ENCODE data around the gene ELOB.
"Not testable (repeated sequence)": the region's sequence is repeated elsewhere in the genome, so short reads cannot be mapped to it uniquely, and the experiment has no call there.

Gene ELOB

DNA sequence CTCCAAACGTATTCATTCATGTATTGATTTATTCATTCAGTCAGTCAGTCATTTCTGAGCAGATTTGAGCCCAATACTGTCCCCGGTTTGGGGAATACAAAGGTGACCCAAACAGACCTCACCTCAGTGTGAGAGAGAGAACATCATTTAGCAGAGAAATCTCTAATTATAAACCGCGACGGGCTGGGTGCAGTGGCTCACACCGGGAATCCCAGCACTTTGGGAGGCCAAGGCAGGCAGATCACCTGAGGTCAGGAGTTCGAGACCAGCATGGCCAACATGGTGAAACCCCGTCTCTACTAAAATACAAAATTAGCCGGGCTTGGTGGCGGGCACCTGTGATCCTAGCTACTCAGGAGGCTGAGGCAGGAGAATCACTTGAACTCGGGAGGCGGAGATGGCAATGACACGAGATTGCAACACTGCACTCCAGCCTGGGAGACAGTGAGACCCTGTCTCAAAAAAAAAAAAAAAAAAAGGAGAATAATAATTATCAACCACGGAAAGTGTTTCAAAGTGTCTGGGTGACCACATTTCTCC, 55.4 kb downstream of the ELOB start:
- ATAC-seq: not testable (repeated sequence)
